Measurements from ENCODE around the gene KIAA0930. TPM values are rescaled to one million over a fixed set of nuclear protein-coding genes. Genes with fewer than 3 reads are reported as not detected.

Gene KIAA0930
- polyA plus RNA-seq, 5 donors, result 13.2 to 19.6 (median 16.8) TPM

GRCh38 chr22:45149671-45150070, 91.0 kb downstream of the KIAA0930 start:
- DNase-seq, result no peak

GRCh38 chr22:45144916-45145315, 95.8 kb downstream of the KIAA0930 start:
- DNase-seq, result no peak

- DNase-seq, result no peak
These were observed 98.3 kb downstream of the KIAA0930 start for GRCh38 chr22:45142376-45142775.

Other genes starting within 250 kb of the KIAA0930 start
- 1 to 10 TPM in 2 of 5 donors, under 1 TPM in 3; 0.68 to 1.2 (median 0.86) TPM for gene PHF21B, start 230.9 kb downstream of the KIAA0930 start, polyA plus RNA-seq (ENCODE audit: insufficient read depth in 1 of 5, insufficient read length in 5 of 5, low replicate concordance in 1 of 5)
- gene NUP50, start 77.0 kb downstream of the KIAA0930 start, polyA plus RNA-seq (ENCODE audit: insufficient read depth in 1 of 5, insufficient read length in 5 of 5, low replicate concordance in 1 of 5), result 10 to 100 TPM; 38.6 to 58.2 (median 45.6) TPM
- gene UPK3A, start 44.1 kb upstream of the KIAA0930 start, polyA plus RNA-seq (ENCODE audit: insufficient read depth in 1 of 5, insufficient read length in 5 of 5, low replicate concordance in 1 of 5), result under 1 TPM in 2 of 5 donors, not detected in 3; 0.33 to 0.34 TPM
- gene FAM118A, start 69.0 kb upstream of the KIAA0930 start, polyA plus RNA-seq (ENCODE audit: insufficient read depth in 1 of 5, insufficient read length in 5 of 5, low replicate concordance in 1 of 5), result 10 to 100 TPM; 26.3 to 77.5 (median 37.6) TPM
- gene SMC1B, start 172.7 kb upstream of the KIAA0930 start, polyA plus RNA-seq (ENCODE audit: insufficient read depth in 1 of 5, insufficient read length in 5 of 5, low replicate concordance in 1 of 5), result under 1 TPM; 0.22 to 0.37 (median 0.24) TPM
- 10 to 100 TPM in 3 of 5 donors, 1 to 10 TPM in 2; 8.7 to 11.9 (median 10.5) TPM for gene RIBC2, start 172.8 kb upstream of the KIAA0930 start, polyA plus RNA-seq (ENCODE audit: insufficient read depth in 1 of 5, insufficient read length in 5 of 5, low replicate concordance in 1 of 5)

Measured in right lung (tissue), 5 donors.